ENCODE results near the gene SLC6A4. TPM values are rescaled to one million over a fixed set of nuclear protein-coding genes. Genes with fewer than 3 reads are reported as not detected.

Gene SLC6A4
- total RNA-seq, 1 experiment from 2014 or later, result 0.16 TPM

GRCh38 chr17:30246460-30246859 is 11.0 kb upstream of the SLC6A4 start:
- H3K36me3 ChIP-seq, result peaks cover 45% of the 10 kb centered on the region
- H3K4me1 ChIP-seq, result no peaks in the 10 kb centered on the region
- no peak for DNase-seq
- no peaks in the 10 kb centered on the region for H3K27me3 ChIP-seq
- H3K4me3 ChIP-seq, result no peak overlapping the region
- no peak overlapping the region for H3K27ac ChIP-seq
- H3K9me3 ChIP-seq (replicated peaks), result no peaks in the 10 kb centered on the region

- Histone ChIP-seq H3K4me3 (no peak overlapping the region), H3K4me1 (no peaks in the 10 kb centered on the region; the same call in 1 of the 2 replicates), H3K27me3 (no peaks in the 10 kb centered on the region), H3K27ac (no peak overlapping the region), H3K9me3 (replicated peaks) (no peaks in the 10 kb centered on the region), H3K36me3 (peaks cover 31% of the 10 kb centered on the region)
- DNase-seq, result no peak
Measured at GRCh38 chr17:30244853-30245385, 9.4 kb upstream of the SLC6A4 start.

- peaks cover 2% of the 10 kb centered on the region; the same call in 1 of the 2 replicates for H3K4me1 ChIP-seq
- no peaks in the 10 kb centered on the region for H3K9me3 ChIP-seq (replicated peaks)
- no peak overlapping the region for H3K4me3 ChIP-seq
- DNase-seq, result no peak
- H3K27ac ChIP-seq, result no peak overlapping the region
- H3K27me3 ChIP-seq, result no peaks in the 10 kb centered on the region
- H3K36me3 ChIP-seq, result peaks cover 17% of the 10 kb centered on the region
Measured at GRCh38 chr17:30243568-30243967, 8.1 kb upstream of the SLC6A4 start.

GRCh38 chr17:30243002-30243401 is 7.5 kb upstream of the SLC6A4 start:
- no peaks in the 10 kb centered on the region for H3K9me3 ChIP-seq (replicated peaks)
- no peak for DNase-seq

GRCh38 chr17:30241051-30241450 is 5.6 kb upstream of the SLC6A4 start:
- H3K9me3 ChIP-seq (replicated peaks), result no peaks in the 10 kb centered on the region
- no peak overlapping the region for H3K27ac ChIP-seq
- no peaks in the 10 kb centered on the region for H3K36me3 ChIP-seq
- H3K27me3 ChIP-seq, result peaks cover 6% of the 10 kb centered on the region; the same call in 1 of the 2 replicates
- no peak overlapping the region for H3K4me3 ChIP-seq
- H3K4me1 ChIP-seq, result peaks cover 2% of the 10 kb centered on the region; the same call in 1 of the 2 replicates
- peak; percentile 56 to 66 for DNase-seq

More at GRCh38 chr17:30243002-30243401, 7.5 kb upstream of the SLC6A4 start:
- Histone ChIP-seq H3K4me3 (no peak overlapping the region), H3K27ac (no peak overlapping the region), H3K4me1 (peaks cover 2% of the 10 kb centered on the region; the same call in 1 of the 2 replicates), H3K36me3 (peaks cover 12% of the 10 kb centered on the region), H3K27me3 (no peaks in the 10 kb centered on the region)

- Histone ChIP-seq H3K27ac (no peak overlapping the region), H3K27me3 (peaks cover 9% of the 10 kb centered on the region; the same call in 1 of the 2 replicates), H3K4me3 (no peak overlapping the region), H3K9me3 (replicated peaks) (no peaks in the 10 kb centered on the region), H3K36me3 (no peaks in the 10 kb centered on the region), H3K4me1 (peaks cover 2% of the 10 kb centered on the region; the same call in 1 of the 2 replicates)
- DNase-seq, result no peak
Measured at GRCh38 chr17:30240177-30240576, 4.7 kb upstream of the SLC6A4 start.

- no peak for DNase-seq
- Histone ChIP-seq H3K4me3 (no peak overlapping the region), H3K9me3 (replicated peaks) (no peaks in the 10 kb centered on the region), H3K36me3 (no peaks in the 10 kb centered on the region), H3K27ac (no peak overlapping the region), H3K4me1 (peaks cover 2% of the 10 kb centered on the region; the same call in 1 of the 2 replicates), H3K27me3 (peaks cover 15% of the 10 kb centered on the region; the same call in 1 of the 2 replicates)
Measured at GRCh38 chr17:30239089-30239462, 3.6 kb upstream of the SLC6A4 start.

GRCh38 chr17:30238387-30239088 is 3.0 kb upstream of the SLC6A4 start:
- Histone ChIP-seq H3K9me3 (replicated peaks) (no peaks in the 10 kb centered on the region), H3K27me3 (peaks cover 18% of the 10 kb centered on the region), H3K27ac (no peak overlapping the region), H3K4me1 (peaks cover 2% of the 10 kb centered on the region; the same call in 1 of the 2 replicates), H3K4me3 (no peak overlapping the region), H3K36me3 (no peaks in the 10 kb centered on the region)
- DNase-seq, result no peak

GRCh38 chr17:30238003-30238344 is 2.5 kb upstream of the SLC6A4 start:
- DNase-seq, result no peak
- H3K27me3 ChIP-seq, result peaks cover 23% of the 10 kb centered on the region

GRCh38 chr17:30237296-30238002 is 2.0 kb upstream of the SLC6A4 start:
- H3K4me3 ChIP-seq, result no peak overlapping the region
- no peaks in the 10 kb centered on the region for H3K9me3 ChIP-seq (replicated peaks)
- no peak overlapping the region for H3K27ac ChIP-seq
- DNase-seq, result no peak
- H3K4me1 ChIP-seq, result peaks cover 2% of the 10 kb centered on the region; the same call in 1 of the 2 replicates
- no peaks in the 10 kb centered on the region for H3K36me3 ChIP-seq
- H3K27me3 ChIP-seq, result peaks cover 27% of the 10 kb centered on the region

More at GRCh38 chr17:30238003-30238344, 2.5 kb upstream of the SLC6A4 start:
- no peak overlapping the region for H3K27ac ChIP-seq
- H3K36me3 ChIP-seq, result no peaks in the 10 kb centered on the region
- no peaks in the 10 kb centered on the region for H3K9me3 ChIP-seq (replicated peaks)
- no peak overlapping the region for H3K4me3 ChIP-seq
- peaks cover 2% of the 10 kb centered on the region; the same call in 1 of the 2 replicates for H3K4me1 ChIP-seq

- Histone ChIP-seq H3K9me3 (replicated peaks) (no peaks in the 10 kb centered on the region), H3K4me1 (peaks cover 2% of the 10 kb centered on the region; the same call in 1 of the 2 replicates), H3K27ac (no peak overlapping the region), H3K4me3 (no peak overlapping the region), H3K27me3 (peaks cover 27% of the 10 kb centered on the region), H3K36me3 (no peaks in the 10 kb centered on the region)
- DNase-seq, result no peak
Measured at GRCh38 chr17:30236766-30237165, 1.3 kb upstream of the SLC6A4 start.

- no peak overlapping the region for H3K4me3 ChIP-seq
- H3K27me3 ChIP-seq, result peaks cover 27% of the 10 kb centered on the region
- H3K4me1 ChIP-seq, result peaks cover 2% of the 10 kb centered on the region; the same call in 1 of the 2 replicates
- DNase-seq, result no peak
- no peaks in the 10 kb centered on the region for H3K36me3 ChIP-seq
- no peak overlapping the region for H3K27ac ChIP-seq
- no peaks in the 10 kb centered on the region for H3K9me3 ChIP-seq (replicated peaks)
Measured at GRCh38 chr17:30236297-30236624, 764 bp upstream of the SLC6A4 start.

- H3K36me3 ChIP-seq, result no peaks in the 10 kb centered on the region
- no peaks in the 10 kb centered on the region for H3K9me3 ChIP-seq (replicated peaks)
- H3K27me3 ChIP-seq, result peaks cover 27% of the 10 kb centered on the region
- H3K4me1 ChIP-seq, result peaks cover 2% of the 10 kb centered on the region; the same call in 1 of the 2 replicates
- H3K27ac ChIP-seq, result no peak overlapping the region
- no peak overlapping the region for H3K4me3 ChIP-seq
- DNase-seq, result no peak
Measured at GRCh38 chr17:30234964-30235363, 533 bp downstream of the SLC6A4 start.

- peaks cover 2% of the 10 kb centered on the region; the same call in 1 of the 2 replicates for H3K4me1 ChIP-seq
- H3K9me3 ChIP-seq (replicated peaks), result no peaks in the 10 kb centered on the region
- DNase-seq, result no peak
- no peak overlapping the region for H3K27ac ChIP-seq
- peaks cover 27% of the 10 kb centered on the region for H3K27me3 ChIP-seq
- no peaks in the 10 kb centered on the region for H3K36me3 ChIP-seq
- H3K4me3 ChIP-seq, result no peak overlapping the region
Measured at GRCh38 chr17:30234296-30234695, 1.2 kb downstream of the SLC6A4 start.

- no peak for DNase-seq
- Histone ChIP-seq H3K27ac (no peak overlapping the region), H3K4me3 (no peak overlapping the region), H3K27me3 (peaks cover 27% of the 10 kb centered on the region), H3K36me3 (no peaks in the 10 kb centered on the region), H3K9me3 (replicated peaks) (no peaks in the 10 kb centered on the region), H3K4me1 (no peaks in the 10 kb centered on the region)
Measured at GRCh38 chr17:30232824-30233427, 2.6 kb downstream of the SLC6A4 start.
